Smooth muscle cell (in vitro differentiated cells): ENCODE measurements around the gene AP1M2. TPM values are rescaled to one million over a fixed set of nuclear protein-coding genes. Genes with fewer than 3 reads are reported as not detected.
"Not testable (repeated sequence)": the region's sequence is repeated elsewhere in the genome, so short reads cannot be mapped to it uniquely, and the experiment has no call there.

Experiments used
- DNase-seq: peaks from one replicate; lab custom pipeline; 2025; ENCODE audit not compliant: unreplicated experiment; lab: John Stamatoyannopoulos, UW
- H2AFZ ChIP-seq: fragments of 200-600 bp; sonication (generic); 2 replicates; pipeline ENCODE4 v1.6.0; 2016; ENCODE audit warnings: antibody characterized with exemption, low read depth, mild to moderate bottlenecking
- H3F3A ChIP-seq: fragments of 200-600 bp; sonication (generic); 2 replicates; pipeline ENCODE4 v1.6.0; 2017; ENCODE audit warnings: antibody characterized with exemption, low read depth
- H3K27ac ChIP-seq: fragments of 200-600 bp; sonication (generic); 2 replicates; pipeline ENCODE4 v1.5.1; 2016; ENCODE audit warnings: low read depth, mild to moderate bottlenecking
- H3K27me3 ChIP-seq: fragments of 200-600 bp; sonication (generic); 2 replicates; pipeline ENCODE4 v1.6.1; 2016; ENCODE audit warnings: low read depth, mild to moderate bottlenecking
- H3K36me3 ChIP-seq: fragments of 200-600 bp; sonication (generic); 2 replicates; pipeline ENCODE4 v1.5.1; 2016; ENCODE audit warnings: low read depth
- H3K4me1 ChIP-seq: fragments of 200-600 bp; sonication (generic); 2 replicates; pipeline ENCODE4 v1.5.1; 2016; ENCODE audit warnings: low read depth
- H3K4me2 ChIP-seq: fragments of 200-600 bp; sonication (generic); 2 replicates; pipeline ENCODE4 v1.6.0; 2016; ENCODE audit warnings: mild to moderate bottlenecking
- H3K4me3 ChIP-seq: fragments of 200-600 bp; sonication (generic); 2 replicates; pipeline ENCODE4 v1.5.1; 2016; ENCODE audit warnings: mild to moderate bottlenecking
- H3K79me2 ChIP-seq: fragments of 200-600 bp; sonication (generic); 2 replicates; pipeline ENCODE4 v1.6.0; 2016; ENCODE audit warnings: low read depth, mild to moderate bottlenecking
- H3K9ac ChIP-seq: fragments of 200-600 bp; sonication (generic); 2 replicates; pipeline ENCODE4 v1.6.0; 2016; ENCODE audit warnings: low read depth
- H3K9me3 ChIP-seq: fragments of 200-600 bp; sonication (generic); replicated peaks from 2 replicates; pipeline ENCODE4 v1.5.1; 2016; ENCODE audit warnings: low read depth
- H4K20me1 ChIP-seq: fragments of 200-600 bp; sonication (generic); 2 replicates; pipeline ENCODE4 v1.6.0; 2016; ENCODE audit warnings: low read depth
- WGBS: methylation state at CpG from one replicate; pipeline ENCODE4 v1.1.7; 2016; ENCODE audit warnings: low lambda C conversion rate; 5-methylcytosine and 5-hydroxymethylcytosine counted together
- polyA plus RNA-seq: library from polyadenylated mRNA; unstranded; fragments of >200 nt; fragmentation: Nextera tagmentation; extraction: Ambion mirVana; gene quantifications from 2 replicates; pipeline ENCODE4 v1.2.1, GENCODE V29; 2016
- total RNA-seq: library from RNA; depleted of rRNA; stranded (reverse); fragments of >200 nt; gene quantifications from 2 replicates; pipeline ENCODE4 v1.2.3, GENCODE V29; 2014
- TF ChIP-seq, protein P1 (sequence below): fragments of 200-600 bp; sonication (generic); IDR thresholded peaks from 2 replicates; pipeline ENCODE4 v1.5.1; 2017; ENCODE audit warnings: borderline replicate concordance, mild to moderate bottlenecking, antibody characterized with exemption; ENCODE audit not compliant: insufficient read depth, poor library complexity, severe bottlenecking

The AP1M2 gene
- total and polyA plus RNA-seq, 2 experiments from 2014 or later, result 8.8 to 37.1 TPM

GRCh38 chr19:10552510-10553053, 34.5 kb downstream of the AP1M2 start:
- H3K27me3 ChIP-seq, result no peaks in the 10 kb centered on the region
- peaks cover 12% of the 10 kb centered on the region for H3F3A ChIP-seq
- H3K36me3 ChIP-seq, result no peaks in the 10 kb centered on the region
- peaks cover 17% of the 10 kb centered on the region for H4K20me1 ChIP-seq
- DNase-seq, result no peak
- no peaks in the 10 kb centered on the region for H3K4me1 ChIP-seq
- WGBS, result 97% methylated on average over 12 of the region's 12 CpGs
- TF ChIP-seq, protein P1, sequence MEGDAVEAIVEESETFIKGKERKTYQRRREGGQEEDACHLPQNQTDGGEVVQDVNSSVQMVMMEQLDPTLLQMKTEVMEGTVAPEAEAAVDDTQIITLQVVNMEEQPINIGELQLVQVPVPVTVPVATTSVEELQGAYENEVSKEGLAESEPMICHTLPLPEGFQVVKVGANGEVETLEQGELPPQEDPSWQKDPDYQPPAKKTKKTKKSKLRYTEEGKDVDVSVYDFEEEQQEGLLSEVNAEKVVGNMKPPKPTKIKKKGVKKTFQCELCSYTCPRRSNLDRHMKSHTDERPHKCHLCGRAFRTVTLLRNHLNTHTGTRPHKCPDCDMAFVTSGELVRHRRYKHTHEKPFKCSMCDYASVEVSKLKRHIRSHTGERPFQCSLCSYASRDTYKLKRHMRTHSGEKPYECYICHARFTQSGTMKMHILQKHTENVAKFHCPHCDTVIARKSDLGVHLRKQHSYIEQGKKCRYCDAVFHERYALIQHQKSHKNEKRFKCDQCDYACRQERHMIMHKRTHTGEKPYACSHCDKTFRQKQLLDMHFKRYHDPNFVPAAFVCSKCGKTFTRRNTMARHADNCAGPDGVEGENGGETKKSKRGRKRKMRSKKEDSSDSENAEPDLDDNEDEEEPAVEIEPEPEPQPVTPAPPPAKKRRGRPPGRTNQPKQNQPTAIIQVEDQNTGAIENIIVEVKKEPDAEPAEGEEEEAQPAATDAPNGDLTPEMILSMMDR, result no peak
- H3K4me2 ChIP-seq, result no peak overlapping the region
- H3K79me2 ChIP-seq, result no peaks in the 10 kb centered on the region
- H3K4me3 ChIP-seq, result no peak overlapping the region
- H3K9ac ChIP-seq, result no peak overlapping the region
- H2AFZ ChIP-seq, result no peak overlapping the region
- no peak overlapping the region for H3K27ac ChIP-seq
- no peaks in the 10 kb centered on the region for H3K9me3 ChIP-seq

DNA sequence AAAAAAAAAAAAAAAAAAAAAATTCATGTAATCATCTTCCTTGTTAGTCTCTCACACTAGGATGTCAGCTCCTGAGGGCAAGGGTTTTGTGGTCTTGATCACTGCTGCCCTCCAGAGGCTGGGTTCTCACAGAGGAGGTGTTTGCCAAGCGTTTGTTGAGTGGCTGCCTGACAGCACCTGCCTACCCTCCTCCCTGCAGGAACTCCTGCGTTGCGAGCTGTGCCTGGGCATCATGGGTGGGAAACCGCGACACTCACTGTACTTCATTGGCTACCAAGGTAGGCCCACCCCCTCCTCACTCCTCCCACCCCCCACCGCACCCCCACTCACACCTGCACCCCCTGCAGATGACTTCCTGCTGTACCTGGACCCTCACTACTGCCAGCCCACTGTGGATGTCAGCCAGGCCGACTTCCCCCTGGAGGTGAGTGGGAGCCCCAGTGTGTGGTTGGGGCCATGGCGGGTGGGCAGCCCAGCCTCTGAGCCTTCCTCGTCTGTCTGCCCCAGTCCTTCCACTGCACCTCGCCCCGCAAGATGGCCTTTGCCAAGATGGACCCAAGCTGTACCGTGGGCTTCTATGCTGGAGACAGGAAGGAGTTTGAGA, 35.3 kb downstream of the AP1M2 start:
- Histone ChIP-seq H3F3A (peaks cover 12% of the 10 kb centered on the region), H4K20me1 (peaks cover 17% of the 10 kb centered on the region), H3K9ac (no peak overlapping the region), H3K36me3 (no peaks in the 10 kb centered on the region), H3K4me3 (no peak overlapping the region), H2AFZ (no peak overlapping the region), H3K4me2 (no peak overlapping the region), H3K9me3 (no peaks in the 10 kb centered on the region), H3K4me1 (no peaks in the 10 kb centered on the region), H3K79me2 (peaks cover 4% of the 10 kb centered on the region), H3K27ac (no peak overlapping the region), H3K27me3 (no peaks in the 10 kb centered on the region)
- DNase-seq, result no peak
- TF ChIP-seq, protein P1, result no peak
- whole genome bisulfite sequencing, result 98% methylated on average over 12 of the region's 12 CpGs

GRCh38 chr19:10551006-10551405, 36.1 kb downstream of the AP1M2 start:
- not testable (repeated sequence) for H3K4me2 ChIP-seq, H3K36me3 ChIP-seq, DNase-seq, H3K4me3 ChIP-seq, H3K4me1 ChIP-seq, H3K9ac ChIP-seq, H2AFZ ChIP-seq, H3K27me3 ChIP-seq, H3K9me3 ChIP-seq, H3K27ac ChIP-seq
- Histone ChIP-seq H4K20me1 (peaks cover 17% of the 10 kb centered on the region), H3F3A (peaks cover 12% of the 10 kb centered on the region), H3K79me2 (peaks cover 10% of the 10 kb centered on the region)
- 98% methylated on average over 9 of the region's 9 CpGs for WGBS

GRCh38 chr19:10550336-10550735, 36.8 kb downstream of the AP1M2 start:
- Histone ChIP-seq H3K27ac (no peak overlapping the region), H3K36me3 (no peaks in the 10 kb centered on the region), H2AFZ (no peak overlapping the region), H3K27me3 (no peaks in the 10 kb centered on the region), H3K4me2 (no peak overlapping the region), H3F3A (peaks cover 12% of the 10 kb centered on the region), H3K79me2 (peaks cover 17% of the 10 kb centered on the region), H4K20me1 (peaks cover 17% of the 10 kb centered on the region), H3K4me1 (no peaks in the 10 kb centered on the region), H3K4me3 (no peak overlapping the region), H3K9ac (no peak overlapping the region), H3K9me3 (no peaks in the 10 kb centered on the region)
- no peak for DNase-seq
- TF ChIP-seq, protein P1, result no peak
- 99% methylated on average over 6 of the region's 6 CpGs for WGBS
